ENCODE results near the gene ITSN1.

The ITSN1 gene

GRCh38 chr21:33753886-33754285, 111.6 kb downstream of the ITSN1 start:
- ChIA-PET POLR2A (no interaction called here), CTCF (no interaction called here)
- no peak for TF ChIP-seq CTCF (IDR thresholded peaks at IDR 0.05; ENCODE audit: control extremely low read depth, extremely low read depth, low read depth, missing control alignments)
- no peak for DNase-seq (ENCODE audit: extremely low spot score)

DNA sequence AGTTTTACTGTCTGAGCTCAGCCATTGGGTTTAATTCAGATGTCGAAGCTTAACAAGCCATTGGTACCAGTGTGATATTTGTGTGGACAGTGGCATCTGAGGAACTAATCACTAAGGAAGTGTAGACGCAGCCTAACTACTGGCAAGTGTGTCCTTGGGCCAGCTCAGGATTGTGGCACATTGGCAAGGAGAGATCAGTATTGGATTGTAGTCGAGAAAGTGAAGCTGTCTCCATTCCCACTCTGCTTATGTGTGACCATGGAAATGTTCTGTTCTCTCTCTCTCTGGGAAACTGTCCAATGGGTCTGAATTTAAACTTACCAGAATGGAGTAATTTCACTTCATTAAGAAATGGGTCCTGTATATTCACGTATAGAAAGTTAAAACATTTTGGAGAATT, 112.2 kb downstream of the ITSN1 start:
- DNase-seq (ENCODE audit: extremely low spot score), result no peak
- ChIA-PET CTCF (no interaction called here), POLR2A (no interaction called here)
- TF ChIP-seq CTCF (IDR thresholded peaks at IDR 0.05; ENCODE audit: control extremely low read depth, extremely low read depth, low read depth, missing control alignments), result no peak

GRCh38 chr21:33755354-33755753, 113.1 kb downstream of the ITSN1 start:
- no peak for TF ChIP-seq CTCF (IDR thresholded peaks at IDR 0.05; ENCODE audit: control extremely low read depth, extremely low read depth, low read depth, missing control alignments)
- DNase-seq (ENCODE audit: extremely low spot score), result no peak
- CTCF ChIA-PET, result no interaction called here
- POLR2A ChIA-PET, result no interaction called here

DNA sequence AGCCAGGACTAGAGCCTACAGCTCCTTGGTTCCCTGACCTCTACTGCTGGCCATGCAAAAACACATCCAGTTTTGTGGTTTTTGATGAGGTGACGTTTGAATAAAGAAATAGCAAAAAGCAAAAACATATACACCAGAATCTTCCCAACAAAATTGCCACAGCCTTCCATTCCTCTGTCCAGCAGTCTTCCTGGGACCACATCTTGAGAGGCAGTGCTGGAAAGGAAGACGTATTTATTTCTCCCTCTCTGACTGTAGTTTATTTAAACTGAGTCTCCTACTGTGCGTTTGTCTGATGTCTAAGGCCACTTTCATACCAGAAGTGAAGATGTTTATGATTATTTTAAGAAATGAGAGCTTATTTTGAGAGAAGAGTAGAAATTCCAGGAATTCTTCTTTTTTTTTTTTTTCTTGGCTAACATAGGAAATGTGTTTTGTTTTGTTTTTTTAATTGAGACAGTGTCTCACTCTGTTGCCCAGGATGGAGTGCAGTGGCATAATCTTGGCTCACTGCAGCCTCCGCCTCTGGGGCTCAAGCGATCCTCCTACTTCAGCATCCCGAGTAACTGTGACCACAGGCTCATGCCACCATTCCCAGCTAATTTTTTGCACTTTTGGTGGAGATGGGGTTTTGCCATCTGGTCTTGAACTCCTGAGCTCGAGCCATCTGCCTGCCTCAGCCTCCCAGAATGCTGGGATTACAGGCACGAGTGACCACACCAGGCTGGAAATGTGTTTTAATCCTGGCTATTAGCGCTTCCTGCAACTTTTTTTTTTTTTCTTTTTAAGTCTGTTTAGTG, 118.5 kb downstream of the ITSN1 start:
- ChIA-PET POLR2A (no interaction called here), CTCF (no interaction called here)
- TF ChIP-seq CTCF (IDR thresholded peaks at IDR 0.05; ENCODE audit: control extremely low read depth, extremely low read depth, low read depth, missing control alignments), result no peak
- DNase-seq (ENCODE audit: extremely low spot score), result no peak

DNA sequence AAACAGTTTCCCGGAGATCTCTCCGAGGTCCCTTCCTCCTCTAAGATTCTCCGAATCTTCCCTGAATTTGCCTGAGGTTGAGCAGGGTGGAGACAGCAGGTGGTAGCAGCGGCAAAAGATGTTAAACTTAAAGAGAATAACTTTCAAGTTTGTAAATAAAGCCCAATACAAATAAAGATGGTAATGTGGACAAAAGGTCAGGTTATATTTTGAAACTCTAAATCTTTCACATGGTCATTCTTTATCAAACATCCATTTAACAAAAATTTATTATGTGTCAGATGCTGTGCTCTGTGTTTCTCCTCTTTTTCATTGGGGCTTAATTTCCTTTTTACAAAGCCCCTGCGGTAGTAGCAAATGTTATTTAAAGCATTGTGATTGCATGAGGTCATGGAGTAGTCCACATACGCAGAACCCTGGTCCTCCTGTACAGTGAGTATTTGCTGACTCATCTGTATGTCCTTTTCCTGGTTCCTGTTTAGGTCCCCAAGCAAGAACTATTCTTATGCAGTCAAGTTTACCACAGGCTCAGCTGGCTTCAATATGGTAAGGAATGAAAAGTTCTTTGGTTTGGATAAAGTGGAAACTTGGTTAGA, 119.2 kb downstream of the ITSN1 start:
- DNase-seq (ENCODE audit: extremely low spot score), result no peak
- CTCF ChIA-PET, result no interaction called here

More for the DNA sequence above, 119.2 kb downstream of the ITSN1 start:
- no peak for TF ChIP-seq CTCF (IDR thresholded peaks at IDR 0.05; ENCODE audit: control extremely low read depth, extremely low read depth, low read depth, missing control alignments)
- POLR2A ChIA-PET, result no interaction called here

All from GM10248 (cell line).